Measurements from ENCODE around the gene ZNF892. TPM values are rescaled to one million over a fixed set of nuclear protein-coding genes. Genes with fewer than 3 reads are reported as not detected.
"Not testable (repeated sequence)": the region's sequence is repeated elsewhere in the genome, so short reads cannot be mapped to it uniquely, and the experiment has no call there.

Gene ZNF892
- total RNA-seq, 1 donor from 2014 or later, result 2.7 TPM

- H3K36me3 ChIP-seq; H3K27ac ChIP-seq; H3K4me3 ChIP-seq; intact Hi-C loops (cut with DNase I); DNase-seq (ENCODE audit: extremely low spot score in 2 of 2); H3K4me1 ChIP-seq; H3K9me3 ChIP-seq; H3K27me3 ChIP-seq: not testable (repeated sequence)
- TF ChIP-seq CTCF (IDR thresholded peaks at IDR 0.05), result peak in 2 of 3 experiments; percentile 23 to 52
Measured at GRCh38 chr2:95192956-95193355, 14.4 kb upstream of the ZNF892 start.

GRCh38 chr2:95203911-95204310 lies 3.4 kb upstream of the ZNF892 start:
- Histone ChIP-seq H3K9me3 (no peaks in the 10 kb centered on the region), H3K27ac (no peak overlapping the region), H3K4me1 (peaks cover 22% of the 10 kb centered on the region), H3K27me3 (no peaks in the 10 kb centered on the region), H3K36me3 (no peaks in the 10 kb centered on the region), H3K4me3 (no peak overlapping the region)
- intact Hi-C loops (cut with DNase I), result no loop called here
- DNase-seq (ENCODE audit: extremely low spot score in 2 of 2), result no peak
- TF ChIP-seq POLR2A (IDR thresholded peaks at IDR 0.05) (no peak), CTCF (IDR thresholded peaks at IDR 0.05) (no peak), POLR2AphosphoS5 (IDR thresholded peaks at IDR 0.05; ENCODE audit: insufficient read depth in 1 of 2, low read depth in 1 of 2) (no peak)

GRCh38 chr2:95204396-95204795 lies 2.9 kb upstream of the ZNF892 start:
- intact Hi-C loops (cut with DNase I), result no loop called here
- Histone ChIP-seq H3K27ac (no peak overlapping the region), H3K36me3 (no peaks in the 10 kb centered on the region), H3K4me3 (no peak overlapping the region), H3K9me3 (no peaks in the 10 kb centered on the region), H3K4me1 (peaks cover 22% of the 10 kb centered on the region), H3K27me3 (no peaks in the 10 kb centered on the region)
- TF ChIP-seq POLR2A (IDR thresholded peaks at IDR 0.05), result no peak
- DNase-seq (ENCODE audit: extremely low spot score in 2 of 2), result no peak

GRCh38 chr2:95206096-95206495 lies 1.2 kb upstream of the ZNF892 start:
- H3K27ac ChIP-seq, result no peak overlapping the region
- intact Hi-C loops (cut with DNase I), result no loop called here
- DNase-seq (ENCODE audit: extremely low spot score in 2 of 2), result no peak
- peaks cover 22% of the 10 kb centered on the region for H3K4me1 ChIP-seq
- TF ChIP-seq POLR2AphosphoS5 (IDR thresholded peaks at IDR 0.05; ENCODE audit: insufficient read depth in 1 of 2, low read depth in 1 of 2) (no peak), CTCF (IDR thresholded peaks at IDR 0.05) (no peak), POLR2A (IDR thresholded peaks at IDR 0.05) (no peak)
- peak overlapping the region; percentile 62 to 69 for H3K4me3 ChIP-seq
- H3K36me3 ChIP-seq, result peaks cover 0 to 11% of the 10 kb centered on the region in 2 donors
- no peaks in the 10 kb centered on the region for H3K27me3 ChIP-seq
- H3K9me3 ChIP-seq, result no peaks in the 10 kb centered on the region

- no peak for TF ChIP-seq POLR2AphosphoS5 (IDR thresholded peaks at IDR 0.05; ENCODE audit: insufficient read depth in 1 of 2, low read depth in 1 of 2)
- no peak for TF ChIP-seq POLR2A (IDR thresholded peaks at IDR 0.05)
- no peak for TF ChIP-seq CTCF (IDR thresholded peaks at IDR 0.05)
- Histone ChIP-seq H3K27me3 (no peaks in the 10 kb centered on the region), H3K36me3 (peaks cover 2 to 31% of the 10 kb centered on the region in 2 donors), H3K4me1 (peaks cover 22% of the 10 kb centered on the region), H3K4me3 (peak overlapping the region; percentile 62 to 69), H3K9me3 (peaks cover 14% of the 10 kb centered on the region), H3K27ac (no peak overlapping the region)
- DNase-seq (ENCODE audit: extremely low spot score in 2 of 2), result no peak
- intact Hi-C loops (cut with DNase I), result no loop called here
Measured at GRCh38 chr2:95208106-95208505, 785 bp downstream of the ZNF892 start.
